GM18517 (cell line): ENCODE measurements around the gene SDHB.

ENCODE experiments used
- ATAC-seq: cut with Tn5 transposase; IDR thresholded peaks from one replicate; pipeline ENCODE4 v1.9.1; 2021; ENCODE audit warnings: mild to moderate bottlenecking, moderate library complexity; ENCODE audit not compliant: unreplicated experiment

SDHB gene

DNA sequence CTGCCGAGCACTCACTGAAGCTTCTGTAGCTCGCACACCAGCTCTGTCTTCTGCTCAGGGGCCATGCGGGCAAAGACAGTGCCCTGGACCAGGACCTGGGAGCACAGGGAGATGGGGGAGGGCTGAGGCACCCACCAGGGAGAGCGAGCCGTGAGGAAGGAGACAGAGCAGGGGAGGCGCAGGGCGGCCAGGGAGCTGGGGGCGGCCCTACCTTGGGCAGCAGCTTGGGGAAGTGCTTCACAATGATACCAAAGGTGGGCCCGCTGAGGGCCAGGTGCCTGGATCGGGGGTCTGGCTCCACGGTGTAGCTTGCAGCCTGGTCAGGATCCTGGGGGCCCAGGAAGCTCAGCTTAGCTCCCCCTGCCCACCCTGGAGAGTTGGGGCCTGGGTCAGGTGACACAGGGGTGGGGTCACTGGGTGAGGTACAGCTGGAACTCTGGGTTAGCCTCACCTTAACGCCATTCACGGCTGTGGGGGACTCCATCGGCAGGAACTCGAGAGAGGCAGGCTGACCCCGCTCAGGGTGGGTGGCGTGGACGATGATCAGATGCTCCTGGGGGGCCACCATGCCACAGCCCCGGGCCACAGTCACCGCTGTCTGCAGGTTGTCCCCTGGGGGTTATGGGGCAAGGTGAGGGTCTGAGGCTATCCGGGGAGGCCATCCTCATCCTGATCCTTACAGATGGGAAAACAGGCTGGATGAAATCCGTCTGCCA lies 64.0 kb downstream of the SDHB start:
- no peak for ATAC-seq

DNA sequence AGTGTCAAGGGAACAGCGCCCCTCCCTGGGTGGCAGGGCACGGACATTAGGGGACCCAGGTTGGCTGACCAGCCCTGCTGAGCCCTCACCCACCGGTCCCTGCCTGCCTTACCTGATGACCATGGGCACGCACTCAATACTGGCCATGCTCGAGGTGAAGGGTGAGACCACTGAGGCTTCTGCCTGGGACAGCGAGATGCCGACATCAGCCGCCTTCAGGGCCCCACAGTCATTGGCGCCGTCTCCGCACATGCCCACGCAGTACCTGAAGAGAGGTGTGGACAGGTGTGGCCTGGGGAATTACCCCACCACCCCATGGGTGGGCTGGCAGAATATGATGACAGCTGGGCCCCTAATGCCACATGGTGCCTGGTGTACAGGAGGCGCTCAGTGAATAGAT lies 65.6 kb downstream of the SDHB start:
- ATAC-seq = no peak

DNA sequence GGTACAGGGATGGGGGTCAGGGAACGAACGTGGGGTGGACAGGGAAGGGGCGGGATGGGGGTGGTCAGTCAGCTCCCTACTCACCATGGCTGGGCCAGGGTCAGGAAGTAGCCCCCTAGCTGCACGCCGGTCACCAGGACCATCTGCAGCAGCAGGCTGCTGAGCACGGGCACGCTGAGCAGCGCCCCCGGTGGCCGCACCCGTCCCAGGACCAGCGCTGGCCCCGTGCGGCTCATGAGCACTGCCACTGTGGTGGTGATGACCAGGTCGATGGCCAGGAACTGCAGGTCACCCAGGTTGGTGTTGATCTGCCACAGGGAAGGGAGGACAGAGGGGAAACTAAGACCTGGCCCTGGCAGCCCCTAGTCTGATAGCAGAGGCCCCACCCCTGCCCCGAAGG lies 66.9 kb downstream of the SDHB start:
- no peak for ATAC-seq

DNA sequence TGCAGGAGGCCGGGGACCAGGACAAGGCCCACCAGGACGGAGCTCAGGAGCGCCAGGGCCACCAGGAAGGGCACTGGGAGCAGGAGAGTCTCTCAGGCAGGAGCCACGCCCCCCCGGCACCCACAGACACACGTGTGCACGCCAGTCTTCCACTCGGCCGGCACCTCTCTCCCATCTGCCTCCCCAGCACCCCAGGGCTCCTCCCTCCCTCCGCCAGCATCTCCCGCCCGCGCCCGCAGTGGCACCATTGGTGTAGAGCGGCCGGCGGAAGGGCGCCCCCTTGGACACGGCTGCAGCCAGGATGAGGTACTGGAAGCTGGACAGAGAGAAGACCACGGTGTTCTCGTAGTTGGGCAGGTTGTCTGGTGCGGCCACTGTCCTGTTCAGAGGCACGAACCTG lies 67.3 kb downstream of the SDHB start:
- ATAC-seq = no peak

DNA sequence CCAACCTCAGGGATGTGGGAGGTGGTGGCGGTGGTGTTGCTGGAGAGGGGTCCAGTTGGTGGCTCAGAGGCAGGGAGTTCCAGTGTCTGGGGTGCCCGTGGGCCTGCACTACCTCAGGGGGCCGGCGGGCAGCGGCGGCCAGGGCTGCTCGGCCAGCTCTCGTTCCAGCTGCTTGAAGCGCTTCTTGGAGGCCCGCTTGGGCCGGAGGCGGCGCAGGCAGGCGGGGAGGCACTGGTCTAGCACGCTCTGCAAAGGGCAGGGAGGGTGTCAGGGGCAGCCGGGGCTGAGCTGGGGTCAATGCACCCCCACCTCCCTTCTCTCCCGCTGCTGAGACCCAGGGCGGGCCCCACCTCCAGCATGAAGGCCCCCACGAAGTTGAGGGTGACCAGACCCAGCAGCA lies 67.7 kb downstream of the SDHB start:
- ATAC-seq = no peak

DNA sequence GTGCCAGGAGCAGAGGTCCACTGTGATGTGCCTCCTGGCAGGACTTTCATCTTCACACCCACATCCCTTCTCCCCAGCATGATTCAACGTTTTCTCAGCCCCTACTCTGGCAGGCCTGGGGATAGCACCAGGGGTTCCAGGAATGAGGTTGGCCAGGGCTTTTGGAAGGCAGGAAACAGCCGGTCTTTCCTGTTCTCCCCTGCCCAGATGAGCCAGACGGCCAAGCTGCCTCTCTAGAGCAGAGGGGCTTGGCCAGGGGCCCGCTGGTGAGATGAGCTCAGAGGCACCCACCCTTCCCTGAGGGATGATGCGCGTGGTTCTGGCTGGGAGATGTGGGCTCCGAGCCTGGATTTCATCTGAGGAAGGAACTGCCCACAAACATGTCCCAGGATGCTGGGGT lies 69.1 kb downstream of the SDHB start:
- no peak for ATAC-seq

DNA sequence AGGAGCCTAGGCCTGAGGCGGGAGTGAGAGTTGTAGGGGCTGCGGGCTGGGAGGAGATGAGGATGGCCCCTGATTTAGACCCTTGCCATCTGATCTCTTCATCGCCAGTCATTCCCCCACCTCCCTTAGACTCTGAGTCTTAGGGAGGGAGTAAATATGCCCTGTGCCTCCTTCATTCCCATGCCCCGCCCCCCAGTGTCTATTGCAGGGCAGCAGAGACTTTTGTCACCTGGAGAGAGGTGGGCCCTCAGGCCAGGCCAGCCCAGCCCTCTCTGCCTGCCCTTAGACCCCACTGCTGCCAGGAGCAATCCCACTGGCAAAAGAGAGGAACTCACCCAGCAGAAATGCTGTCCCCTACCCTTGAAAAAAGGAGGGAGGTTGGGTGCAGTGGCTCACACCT lies 70.2 kb downstream of the SDHB start:
- no peak for ATAC-seq

DNA sequence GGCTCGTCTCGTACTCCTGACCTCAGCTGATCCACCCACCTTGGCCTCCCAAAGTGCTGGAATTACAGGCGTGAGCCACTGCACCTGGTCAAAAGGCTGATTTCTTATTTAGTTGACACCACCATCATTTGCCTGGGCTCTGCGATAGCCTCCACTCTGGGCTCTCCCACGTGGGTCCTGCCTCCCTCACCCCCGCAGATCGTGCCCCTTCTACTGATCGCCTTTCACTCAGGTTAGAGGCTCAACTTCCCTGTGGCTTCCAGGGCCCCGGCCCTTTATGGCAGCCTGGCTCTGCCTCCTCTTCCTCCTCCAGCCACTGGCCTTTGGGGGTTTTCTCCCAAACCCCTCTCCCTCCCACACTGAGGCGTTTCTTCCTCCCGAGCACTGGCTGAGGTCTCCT lies 70.9 kb downstream of the SDHB start:
- no peak for ATAC-seq

DNA sequence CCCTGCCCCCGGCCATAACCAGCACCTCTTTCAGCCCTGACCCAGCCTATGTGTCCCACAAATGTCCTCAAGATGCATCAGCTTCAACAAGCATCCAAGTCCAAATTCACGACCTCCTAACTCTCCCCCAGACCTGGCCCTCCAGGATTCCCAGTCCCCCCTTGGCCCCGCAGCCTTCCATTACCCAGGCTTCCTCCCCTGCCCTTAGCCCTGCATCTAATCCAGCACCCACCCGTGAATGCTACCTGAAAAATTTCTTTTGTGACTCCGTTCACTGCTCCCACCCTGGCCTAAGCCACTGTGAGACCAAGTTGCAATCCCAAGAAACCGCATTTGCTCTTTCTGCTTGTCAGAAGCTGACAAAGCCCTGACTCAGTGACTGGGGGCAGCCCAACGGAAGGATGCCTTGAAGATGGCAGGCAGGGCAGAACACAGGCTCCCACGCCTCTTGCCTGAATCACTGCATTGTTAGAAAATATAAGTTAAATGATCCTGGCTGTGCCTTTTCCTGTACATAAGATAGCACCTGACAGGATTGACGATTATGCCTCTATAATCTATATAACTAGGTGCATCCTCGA lies 72.5 kb downstream of the SDHB start:
- ATAC-seq = no peak

DNA sequence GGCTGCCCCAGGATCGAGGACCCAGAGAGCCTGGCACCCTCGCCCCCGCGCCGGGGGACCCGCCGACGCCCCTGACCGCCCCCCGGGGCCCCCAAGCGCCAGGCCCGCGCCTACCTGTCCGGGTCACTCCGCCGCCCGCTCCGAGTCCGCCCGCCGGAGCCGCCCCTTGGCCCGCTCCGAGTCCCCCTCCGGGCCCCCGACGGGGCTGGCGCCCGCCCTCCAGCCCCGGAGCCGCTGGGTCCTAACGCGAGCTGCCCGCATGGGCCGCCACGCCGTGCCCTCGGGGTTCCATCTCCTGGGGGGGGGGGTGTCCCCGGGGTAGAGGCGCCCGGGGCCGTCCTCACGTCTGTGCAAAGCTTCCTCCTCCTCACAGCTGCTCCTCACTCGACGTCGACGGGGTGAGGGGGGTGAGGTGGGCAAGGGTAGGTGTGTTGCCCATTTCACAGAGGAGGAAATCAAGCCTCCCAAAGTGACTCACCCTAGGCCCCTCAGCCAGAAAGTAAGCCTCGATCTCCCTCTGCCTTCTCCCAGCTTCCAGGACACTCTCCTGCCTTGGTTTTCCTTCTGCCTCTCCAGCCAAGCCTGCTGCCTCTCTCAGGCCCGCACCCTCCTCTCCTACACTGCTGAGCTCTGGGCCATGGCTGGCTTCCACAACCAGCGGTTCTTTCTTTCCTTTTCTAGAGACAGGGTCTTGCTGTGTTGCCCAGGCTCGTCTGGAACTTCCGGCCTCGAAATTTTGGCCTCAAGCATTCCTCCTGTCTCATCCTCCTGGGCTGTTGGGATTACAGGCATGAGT lies 73.2 kb downstream of the SDHB start, which contains the start of gene MFAP2:
TSS of gene MFAP2 (minus strand) at position 148 of the 796 bp plus-strand sequence. CDS start 2,347 bp downstream, outside the sequence.
- ATAC-seq = no peak

DNA sequence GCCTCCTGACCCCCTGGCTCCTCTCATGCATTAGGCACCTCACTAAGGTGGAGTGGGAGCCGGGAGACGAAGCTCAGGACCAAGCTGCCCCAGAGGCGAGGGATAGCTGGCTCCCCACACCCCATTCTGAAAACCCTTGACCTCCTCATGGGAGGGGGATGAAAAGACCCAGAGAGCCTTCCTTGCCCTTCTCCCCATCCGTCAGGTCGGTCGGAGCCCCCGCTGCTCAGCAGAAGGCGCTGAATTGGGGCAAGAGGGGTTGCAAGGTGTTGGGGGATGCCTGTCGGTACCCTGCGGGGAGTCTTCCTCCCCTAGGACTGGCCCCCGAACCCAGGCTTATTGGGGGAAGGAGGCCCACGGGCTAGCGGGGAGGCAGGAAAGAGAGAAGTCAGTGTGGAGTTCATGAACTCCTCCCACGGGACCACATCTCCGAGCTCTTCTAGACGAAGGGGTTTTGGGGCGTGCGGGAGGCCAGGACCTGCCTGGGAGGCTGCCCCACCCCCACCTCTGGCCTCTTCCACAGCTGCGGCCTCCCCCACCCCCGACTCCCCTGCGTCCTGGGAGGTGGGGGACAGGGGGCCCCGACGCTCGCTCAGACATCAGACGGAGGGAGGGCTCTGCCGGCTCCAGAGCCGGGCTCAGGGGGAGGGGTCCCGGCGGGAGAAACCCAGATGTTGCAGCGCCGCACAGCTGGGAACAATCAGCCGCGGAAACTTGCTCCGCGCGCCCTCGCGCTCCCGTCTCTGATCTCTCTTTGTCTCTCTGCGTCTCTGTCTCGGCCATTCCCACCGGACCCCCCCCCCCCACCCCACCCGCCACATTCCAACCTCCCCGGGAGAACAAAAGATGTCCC lies 74.1 kb downstream of the SDHB start:
- no peak for ATAC-seq

DNA sequence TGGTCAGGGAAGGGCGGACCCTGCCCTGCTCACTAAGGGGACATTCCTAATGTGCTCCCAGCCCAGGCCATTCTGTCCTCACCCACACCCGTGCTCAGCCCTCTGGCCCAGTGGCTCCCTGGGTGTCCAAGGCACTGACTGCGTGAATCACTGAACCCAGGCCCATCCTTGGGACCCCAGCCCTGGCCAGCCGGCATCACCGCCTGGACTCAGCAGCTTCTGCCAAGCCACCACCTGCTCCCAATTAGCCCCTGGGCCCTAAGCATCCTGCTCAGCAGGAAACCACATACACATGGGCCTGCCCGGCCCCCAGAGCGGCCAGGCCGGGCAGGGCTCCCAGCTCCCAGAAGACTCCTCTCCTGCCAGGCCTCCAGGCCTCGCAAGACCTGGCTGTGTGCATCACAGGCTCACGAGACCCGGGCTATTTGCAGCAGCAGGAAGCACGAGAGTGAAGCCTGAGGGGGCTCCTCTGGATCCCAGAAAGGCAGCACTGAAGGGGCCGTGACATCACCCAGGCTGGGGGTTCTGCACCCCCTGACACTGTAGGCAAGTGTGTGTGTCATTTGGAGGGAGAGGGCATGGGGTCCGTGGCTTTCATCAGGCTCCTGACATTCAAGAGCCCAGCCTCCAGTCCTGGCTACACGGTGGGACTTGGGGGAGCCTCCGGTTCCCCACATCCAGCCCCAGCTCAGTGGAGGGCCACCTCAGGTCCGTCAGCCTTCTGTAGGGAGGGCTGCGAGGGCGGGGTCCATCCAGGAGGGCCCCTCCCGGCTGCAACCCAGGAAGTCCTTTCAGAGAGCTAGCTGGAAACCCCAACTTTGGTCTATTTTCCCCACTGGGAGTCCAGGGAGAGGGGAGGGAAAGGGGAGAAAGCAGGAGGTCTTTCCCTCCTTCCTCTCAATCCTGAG lies 75.0 kb downstream of the SDHB start:
- ATAC-seq = no peak

DNA sequence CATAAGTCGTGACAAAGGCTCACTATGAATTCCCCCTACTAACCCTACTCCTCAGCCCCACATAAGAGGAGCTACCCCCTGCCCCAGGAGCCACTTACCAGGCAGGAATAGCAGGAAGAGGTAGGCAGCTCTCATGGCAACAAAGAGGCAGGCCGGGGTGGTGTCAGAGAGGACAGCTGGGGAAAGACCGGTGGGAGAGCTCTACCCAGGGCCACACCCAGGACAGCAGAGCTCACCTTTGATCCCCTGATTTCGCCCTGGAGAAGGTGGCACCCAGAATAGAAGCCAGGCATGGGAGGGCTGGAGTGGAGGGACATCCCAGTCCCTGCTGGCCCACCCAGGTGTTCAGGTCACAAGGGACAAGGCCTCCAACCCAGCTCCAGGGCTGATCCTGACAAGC lies 75.7 kb downstream of the SDHB start:
- ATAC-seq = no peak

DNA sequence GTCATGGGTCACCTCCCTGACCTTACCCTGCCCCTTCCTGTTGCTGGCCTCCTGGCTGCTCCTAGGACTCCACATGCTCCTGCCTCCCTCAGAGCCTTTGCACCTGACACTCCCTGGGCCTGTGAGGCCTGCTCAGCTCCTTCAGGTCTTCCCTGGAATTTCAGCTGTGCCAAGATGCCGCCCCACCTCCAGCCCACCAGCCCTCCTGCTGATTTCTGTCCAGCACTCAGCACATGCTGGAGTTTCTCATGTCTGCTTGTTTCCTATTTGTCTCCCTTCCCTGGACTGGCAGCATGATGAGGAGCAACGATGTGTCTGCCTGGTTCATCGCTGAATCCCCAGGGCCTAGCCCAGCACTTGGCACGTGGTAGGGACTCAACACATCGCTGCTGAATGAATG lies 76.5 kb downstream of the SDHB start:
- ATAC-seq = no peak

DNA sequence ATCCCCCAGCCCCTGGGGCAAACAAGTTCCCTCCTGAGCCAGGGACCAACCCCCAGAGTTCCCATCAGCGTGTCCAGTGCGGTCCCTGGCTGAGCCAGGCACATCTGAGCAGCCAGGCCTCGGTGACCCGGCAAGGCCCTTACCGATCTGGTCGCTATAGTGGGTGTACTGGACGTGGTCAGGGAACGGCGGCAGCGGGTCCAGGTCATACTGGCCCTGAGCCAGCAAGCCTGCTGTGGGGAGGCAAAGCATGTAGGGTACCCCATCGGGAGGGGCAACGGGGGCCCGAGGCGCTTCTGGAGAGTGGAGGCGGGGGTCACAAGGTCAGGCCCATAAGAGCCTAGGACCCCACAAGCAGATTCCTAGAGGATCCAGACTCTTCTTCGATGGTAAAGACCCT lies 76.9 kb downstream of the SDHB start:
- no peak for ATAC-seq

DNA sequence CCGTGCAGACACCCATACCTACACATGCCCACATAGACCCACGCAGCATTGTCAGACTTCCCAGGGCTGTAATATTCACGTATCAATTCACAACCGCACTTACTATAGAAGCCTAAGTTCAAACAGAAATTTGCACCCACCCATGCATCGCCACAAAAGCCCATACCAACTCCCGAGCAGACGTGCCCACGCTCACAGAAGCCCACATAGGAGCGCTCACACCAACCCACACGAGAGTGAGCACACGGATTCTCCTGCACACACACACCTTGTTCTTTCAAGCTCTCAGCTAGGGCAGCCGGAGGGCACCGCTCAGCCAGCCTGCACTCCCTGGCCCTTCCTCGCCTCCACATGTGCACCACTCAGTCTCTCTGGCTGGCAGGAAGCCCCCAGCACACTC lies 78.0 kb downstream of the SDHB start:
- ATAC-seq = no peak

DNA sequence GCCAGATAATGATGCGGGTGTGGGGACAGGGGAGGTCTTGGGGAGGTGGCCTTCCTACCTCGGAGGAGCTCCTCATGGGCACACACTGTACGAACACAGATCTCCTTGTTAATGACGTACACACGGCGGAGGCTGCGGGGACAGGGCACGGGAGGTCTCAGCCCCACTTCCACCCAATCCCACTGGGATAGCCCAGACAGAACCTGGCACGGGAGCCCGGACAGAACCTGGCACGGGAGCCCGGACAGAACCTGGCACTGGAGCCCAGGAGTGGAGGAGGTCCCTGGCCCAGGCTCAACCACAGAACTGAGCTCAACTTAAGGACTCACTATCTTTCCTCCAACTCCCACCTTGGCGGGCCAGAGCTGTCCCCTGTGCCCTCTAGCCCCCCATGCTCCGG lies 78.6 kb downstream of the SDHB start:
- no peak for ATAC-seq

DNA sequence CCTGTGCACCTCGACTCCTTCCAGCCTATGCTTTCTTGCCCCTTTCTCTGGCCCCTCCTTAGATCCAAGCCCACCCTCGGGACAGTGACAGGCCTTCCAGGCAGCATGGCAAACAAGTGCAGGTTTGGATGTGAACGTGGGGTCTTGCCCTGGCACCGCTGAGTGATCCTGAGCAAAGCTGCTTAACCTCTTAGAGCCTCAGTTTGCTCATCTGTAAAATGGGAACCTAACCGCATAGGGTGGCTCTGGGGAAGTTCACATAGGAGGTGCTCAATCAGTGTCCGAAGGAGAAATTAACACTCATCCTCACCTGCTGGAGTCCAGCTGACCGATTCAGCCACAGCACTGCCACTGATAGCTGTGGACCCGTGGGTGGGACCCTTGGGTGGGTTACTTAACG lies 80.6 kb downstream of the SDHB start:
- ATAC-seq = no peak

DNA sequence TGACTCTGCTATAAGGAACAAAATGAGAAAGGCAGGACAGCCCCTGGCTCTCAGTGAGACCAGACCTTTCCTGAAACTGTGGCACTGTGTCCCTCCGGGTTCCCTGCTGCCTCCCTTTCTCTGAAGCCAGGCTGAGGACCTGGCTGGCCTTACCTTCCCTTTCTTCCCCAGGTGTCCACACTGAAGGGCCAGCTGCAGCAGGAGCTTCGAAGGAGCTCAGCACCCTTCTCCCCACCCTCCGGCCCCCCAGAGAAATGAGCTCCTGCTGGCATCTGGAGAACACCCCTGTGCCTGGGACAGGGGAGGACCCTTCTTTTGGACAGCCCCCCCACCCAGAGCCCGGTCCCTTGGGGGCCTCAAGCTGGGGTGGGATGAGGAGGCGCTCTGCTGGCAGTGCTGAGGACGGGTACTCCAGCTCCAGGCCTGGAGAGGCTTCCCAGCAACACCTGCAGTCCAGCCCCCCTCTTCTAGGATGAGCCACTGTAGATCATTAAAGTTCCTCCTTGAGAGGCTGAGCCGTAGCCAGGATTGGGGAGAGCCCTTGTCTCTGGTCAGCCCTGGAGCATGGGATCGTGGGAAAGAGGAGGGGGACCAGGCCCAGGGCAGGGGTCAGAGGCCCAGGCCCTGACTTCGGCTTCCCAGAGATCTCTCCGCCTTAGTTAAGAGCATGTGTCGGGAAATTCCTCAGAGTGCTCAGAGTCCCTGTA lies 81.5 kb downstream of the SDHB start:
- ATAC-seq = no peak
